Mononuclear cell (primary cell): ENCODE results near the gene GOLGA6L25. TPM values are rescaled to one million over a fixed set of nuclear protein-coding genes. Genes with fewer than 3 reads are reported as not detected.
"Not testable (repeated sequence)": the region's sequence is repeated elsewhere in the genome, so short reads cannot be mapped to it uniquely, and the experiment has no call there.

ENCODE experiments used
- H3K27me3 ChIP-seq: 2 replicates; pipeline ENCODE4 v1.6.0; 2011; ENCODE audit warnings: low read length, control low read depth; ENCODE audit not compliant: insufficient read depth
- H3K4me1 ChIP-seq: 2 replicates; pipeline ENCODE4 v1.5.1; 2011; ENCODE audit warnings: mild to moderate bottlenecking, low read length, control low read depth; ENCODE audit not compliant: insufficient read depth
- H3K4me3 ChIP-seq: 2 replicates; pipeline ENCODE4 v1.5.1; 2011; ENCODE audit warnings: mild to moderate bottlenecking, low read length, moderate library complexity
- H3K9me3 ChIP-seq: 2 replicates; pipeline ENCODE4 v1.5.1; 2011; ENCODE audit warnings: low read depth, mild to moderate bottlenecking, control low read depth, low read length
- total RNA-seq: library from RNA; depleted of rRNA; stranded (reverse); fragments of >200 nt; gene quantifications from one replicate; pipeline ENCODE4 v1.2.3, GENCODE V29; 2012

The GOLGA6L25 gene
- total RNA-seq: not detected

- H3K27me3 ChIP-seq, H3K4me3 ChIP-seq, H3K4me1 ChIP-seq, H3K9me3 ChIP-seq: not testable (repeated sequence)
Measured at GRCh38 chr15:28553268-28553667, at the start of gene GOLGA6L25. Gene GOLGA6L25 (plus strand): TSS chr15:28553568. CDS start chr15:28553629, 61 bp downstream.

GRCh38 chr15:28508217-28508889 lies 45.0 kb upstream of the GOLGA6L25 start:
- not testable (repeated sequence) for H3K4me3 ChIP-seq, H3K4me1 ChIP-seq, H3K27me3 ChIP-seq, H3K9me3 ChIP-seq

- not testable (repeated sequence) for H3K4me3 ChIP-seq, H3K27me3 ChIP-seq, H3K4me1 ChIP-seq, H3K9me3 ChIP-seq
Measured at GRCh38 chr15:28514128-28514527, 39.2 kb upstream of the GOLGA6L25 start.

- H3K27me3 ChIP-seq, H3K9me3 ChIP-seq, H3K4me3 ChIP-seq, H3K4me1 ChIP-seq: not testable (repeated sequence)
Measured at GRCh38 chr15:28515208-28515607, 38.2 kb upstream of the GOLGA6L25 start.

- not testable (repeated sequence) for H3K4me3 ChIP-seq, H3K27me3 ChIP-seq, H3K4me1 ChIP-seq, H3K9me3 ChIP-seq
Measured at GRCh38 chr15:28532954-28533353, 20.4 kb upstream of the GOLGA6L25 start, which contains the start of gene GOLGA8G. Gene GOLGA8G (minus strand): TSS chr15:28532971. CDS start chr15:28532909, 62 bp downstream.

GRCh38 chr15:28573351-28573750 lies 20.0 kb downstream of the GOLGA6L25 start:
- not testable (repeated sequence) for H3K27me3 ChIP-seq, H3K4me3 ChIP-seq, H3K9me3 ChIP-seq, H3K4me1 ChIP-seq

- H3K9me3 ChIP-seq, H3K27me3 ChIP-seq, H3K4me1 ChIP-seq, H3K4me3 ChIP-seq: not testable (repeated sequence)
Measured at GRCh38 chr15:28588977-28589606, 35.7 kb downstream of the GOLGA6L25 start.

GRCh38 chr15:28589769-28590168 lies 36.4 kb downstream of the GOLGA6L25 start:
- not testable (repeated sequence) for H3K4me1 ChIP-seq, H3K27me3 ChIP-seq, H3K9me3 ChIP-seq
- H3K4me3 ChIP-seq: peak overlapping the region; percentile 24

- H3K4me1 ChIP-seq, H3K4me3 ChIP-seq, H3K27me3 ChIP-seq, H3K9me3 ChIP-seq: not testable (repeated sequence)
Measured at GRCh38 chr15:28592395-28592794, 39.0 kb downstream of the GOLGA6L25 start.

- H3K9me3 ChIP-seq, H3K27me3 ChIP-seq, H3K4me1 ChIP-seq, H3K4me3 ChIP-seq: not testable (repeated sequence)
Measured at GRCh38 chr15:28593424-28594129, 40.2 kb downstream of the GOLGA6L25 start.

- H3K4me3 ChIP-seq, H3K9me3 ChIP-seq, H3K27me3 ChIP-seq, H3K4me1 ChIP-seq: not testable (repeated sequence)
Measured at GRCh38 chr15:28597471-28597870, 44.1 kb downstream of the GOLGA6L25 start.

GRCh38 chr15:28598209-28598608 lies 44.8 kb downstream of the GOLGA6L25 start:
- not testable (repeated sequence) for H3K4me1 ChIP-seq, H3K4me3 ChIP-seq, H3K9me3 ChIP-seq, H3K27me3 ChIP-seq

GRCh38 chr15:28602152-28602551 lies 48.8 kb downstream of the GOLGA6L25 start:
- H3K4me1 ChIP-seq, H3K4me3 ChIP-seq, H3K27me3 ChIP-seq, H3K9me3 ChIP-seq: not testable (repeated sequence)
